ENCODE results near the gene HLA-DRB5.
"Not testable (repeated sequence)": the region's sequence is repeated elsewhere in the genome, so short reads cannot be mapped to it uniquely, and the experiment has no call there.

HLA-DRB5 gene

DNA sequence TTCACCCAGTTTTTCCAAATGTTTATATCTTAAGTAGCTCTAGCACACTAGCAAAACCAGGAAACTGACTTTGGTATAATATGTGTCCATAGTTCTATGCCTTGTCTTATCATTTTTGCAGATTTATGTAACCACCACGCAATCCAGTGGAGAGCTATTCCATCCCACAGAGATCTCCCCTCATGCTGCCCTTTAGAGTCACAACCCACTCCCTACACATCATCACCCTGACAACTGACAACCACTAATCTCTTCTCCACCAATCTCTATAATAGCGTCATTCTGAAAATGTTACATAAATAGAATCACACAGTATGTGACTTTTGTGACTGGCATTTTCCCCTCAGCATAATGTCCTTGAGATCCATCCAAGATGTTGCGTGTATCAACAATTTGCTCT is 29.1 kb downstream of the HLA-DRB5 start:
- DNase-seq (ENCODE audit: low read depth): no peak

DNA sequence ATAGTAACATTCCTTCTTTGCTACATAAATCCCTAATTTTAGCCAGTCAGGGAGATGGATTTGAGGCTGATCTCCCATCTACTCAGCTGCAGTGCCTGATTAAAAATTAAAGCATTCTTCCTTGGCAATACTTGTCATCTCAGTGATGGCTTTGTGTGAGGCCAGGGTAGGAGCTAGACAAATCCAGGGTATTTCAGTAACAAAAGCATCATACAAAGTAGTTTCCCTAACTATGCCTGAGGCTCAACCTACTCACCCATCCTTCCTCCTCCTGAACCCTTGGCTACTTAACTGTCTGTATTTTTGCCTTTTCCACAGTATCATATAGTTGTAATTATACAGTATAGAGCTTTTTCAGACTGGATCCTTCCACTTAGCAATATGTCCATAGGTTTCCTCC is 37.7 kb downstream of the HLA-DRB5 start:
- no peak for DNase-seq (ENCODE audit: low read depth)

DNA sequence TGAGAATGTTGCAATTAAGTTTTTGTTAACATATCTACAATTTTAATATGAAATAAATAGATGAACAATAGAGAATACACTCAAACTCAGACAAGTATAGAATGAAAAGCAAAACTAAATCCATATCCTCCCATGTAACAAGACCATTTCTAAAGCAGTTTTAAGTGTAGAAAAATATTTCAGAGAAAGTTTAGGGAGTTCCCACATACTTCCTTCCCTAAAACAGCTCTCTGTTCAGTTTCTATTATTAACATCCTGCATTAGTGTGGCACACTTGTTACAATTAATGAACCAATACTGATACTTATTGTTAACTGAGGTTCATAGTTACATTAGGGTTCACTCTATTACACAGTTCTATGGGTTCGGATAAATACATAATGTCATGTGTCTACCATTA is 38.4 kb downstream of the HLA-DRB5 start:
- DNase-seq (ENCODE audit: low read depth): no peak

DNA sequence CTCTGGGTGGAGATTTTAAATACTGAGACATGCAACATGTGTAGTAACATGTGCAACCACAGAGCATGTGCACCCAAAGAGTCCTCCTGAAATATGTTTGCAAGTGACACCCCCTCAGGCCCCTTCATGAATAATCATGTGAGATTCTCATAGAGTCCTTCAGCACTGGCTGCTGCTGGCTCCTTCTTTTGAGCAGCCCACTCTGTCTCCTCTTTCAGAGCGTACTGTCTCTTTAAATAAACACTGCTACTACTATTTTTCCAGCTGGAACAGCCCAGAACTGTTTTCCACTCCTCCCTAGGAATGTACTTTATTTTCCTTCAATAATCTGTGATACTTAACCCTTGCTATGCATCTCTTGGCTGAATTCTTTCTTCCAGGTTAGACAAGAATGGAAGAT is 42.0 kb downstream of the HLA-DRB5 start:
- DNase-seq (ENCODE audit: low read depth): no peak

DNA sequence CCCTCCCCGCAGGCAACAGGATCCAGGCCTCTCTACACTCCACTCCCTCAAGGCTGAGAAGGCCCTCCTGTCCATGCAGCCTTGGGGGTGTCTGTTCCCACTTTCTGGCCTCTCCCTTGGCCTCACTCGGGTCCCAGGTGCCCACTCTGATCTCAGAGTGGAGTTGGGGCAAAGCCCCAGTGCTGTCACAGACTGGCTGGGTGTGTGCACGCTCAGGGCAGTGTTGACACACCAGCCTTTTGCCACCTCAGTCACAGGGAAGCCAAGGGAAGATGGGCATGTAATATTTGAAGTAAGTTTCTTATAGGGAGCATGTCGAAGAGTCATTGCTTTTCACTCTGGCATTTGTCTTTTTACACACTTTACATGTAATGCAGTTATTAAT is 45.5 kb downstream of the HLA-DRB5 start:
- DNase-seq (ENCODE audit: low read depth): no peak

DNA sequence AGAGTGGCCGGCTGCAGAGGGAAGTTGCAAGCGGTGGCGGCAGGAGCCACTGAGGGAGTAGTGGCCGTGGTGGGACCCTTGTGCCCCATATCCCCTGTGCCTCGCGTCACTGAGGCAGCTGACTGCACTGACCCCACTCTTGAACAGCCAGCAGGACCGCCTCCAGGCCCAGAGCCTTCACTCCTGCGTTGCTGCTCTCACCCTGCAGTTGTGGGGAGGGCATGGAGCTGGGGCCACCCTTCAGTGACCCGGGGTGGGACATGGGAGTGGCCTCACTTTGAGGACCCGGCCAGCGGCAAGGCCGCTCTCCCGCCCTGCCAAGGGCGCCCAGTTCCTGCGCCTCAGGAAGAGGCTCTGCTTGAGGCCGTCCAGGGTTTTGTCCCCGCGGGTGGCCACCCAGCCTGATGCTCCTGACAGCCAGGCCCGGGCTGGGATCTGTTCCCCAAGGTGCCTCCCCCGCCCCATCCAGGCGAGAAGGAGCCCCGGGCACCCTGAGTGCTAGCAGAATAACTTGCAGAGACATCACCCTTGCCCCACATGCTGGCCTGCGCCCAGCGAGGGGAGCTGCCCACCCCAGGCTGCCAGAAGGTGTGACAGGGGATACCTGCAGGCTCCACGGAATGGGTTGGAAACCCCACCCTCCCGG is 46.0 kb downstream of the HLA-DRB5 start:
- no peak for DNase-seq (ENCODE audit: low read depth)

DNA sequence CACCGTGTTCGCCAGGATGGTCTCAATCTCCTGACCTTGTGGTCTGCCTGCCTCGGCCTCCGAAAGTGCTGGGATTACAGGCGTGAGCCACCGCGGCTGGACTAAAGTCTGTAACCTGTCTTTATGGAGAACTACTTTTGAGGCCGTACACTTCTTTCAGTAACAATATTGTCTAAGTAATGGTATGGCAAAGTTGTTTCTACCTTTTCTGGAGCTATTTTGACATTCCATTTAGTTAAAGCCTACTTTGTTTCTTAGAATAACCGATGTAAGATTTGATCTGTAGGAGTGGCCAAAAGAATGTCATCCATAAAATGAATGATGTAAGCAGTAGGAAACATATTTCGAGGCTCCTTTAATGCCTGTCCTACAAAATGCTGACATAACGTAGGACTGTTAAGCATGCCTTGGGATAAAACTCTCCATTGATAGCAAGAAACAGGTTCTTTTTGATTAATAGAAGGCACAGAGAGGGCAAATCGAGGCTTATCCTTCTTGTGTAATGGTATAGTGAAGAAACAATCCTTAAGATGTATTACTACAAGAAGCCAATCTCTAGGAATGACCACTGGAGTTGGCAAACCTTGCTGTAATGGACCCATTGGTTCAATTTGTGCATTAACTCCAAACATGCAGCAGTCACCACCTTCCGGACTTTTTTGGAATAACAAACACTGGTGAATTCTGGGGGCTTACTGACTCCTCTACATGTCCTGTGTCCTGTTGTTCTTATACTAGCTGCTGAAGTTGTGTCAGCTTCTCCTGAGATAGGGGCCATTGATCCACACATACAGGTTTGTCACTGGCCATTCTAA is 54.5 kb downstream of the HLA-DRB5 start:
- DNase-seq (ENCODE audit: low read depth): no peak

DNA sequence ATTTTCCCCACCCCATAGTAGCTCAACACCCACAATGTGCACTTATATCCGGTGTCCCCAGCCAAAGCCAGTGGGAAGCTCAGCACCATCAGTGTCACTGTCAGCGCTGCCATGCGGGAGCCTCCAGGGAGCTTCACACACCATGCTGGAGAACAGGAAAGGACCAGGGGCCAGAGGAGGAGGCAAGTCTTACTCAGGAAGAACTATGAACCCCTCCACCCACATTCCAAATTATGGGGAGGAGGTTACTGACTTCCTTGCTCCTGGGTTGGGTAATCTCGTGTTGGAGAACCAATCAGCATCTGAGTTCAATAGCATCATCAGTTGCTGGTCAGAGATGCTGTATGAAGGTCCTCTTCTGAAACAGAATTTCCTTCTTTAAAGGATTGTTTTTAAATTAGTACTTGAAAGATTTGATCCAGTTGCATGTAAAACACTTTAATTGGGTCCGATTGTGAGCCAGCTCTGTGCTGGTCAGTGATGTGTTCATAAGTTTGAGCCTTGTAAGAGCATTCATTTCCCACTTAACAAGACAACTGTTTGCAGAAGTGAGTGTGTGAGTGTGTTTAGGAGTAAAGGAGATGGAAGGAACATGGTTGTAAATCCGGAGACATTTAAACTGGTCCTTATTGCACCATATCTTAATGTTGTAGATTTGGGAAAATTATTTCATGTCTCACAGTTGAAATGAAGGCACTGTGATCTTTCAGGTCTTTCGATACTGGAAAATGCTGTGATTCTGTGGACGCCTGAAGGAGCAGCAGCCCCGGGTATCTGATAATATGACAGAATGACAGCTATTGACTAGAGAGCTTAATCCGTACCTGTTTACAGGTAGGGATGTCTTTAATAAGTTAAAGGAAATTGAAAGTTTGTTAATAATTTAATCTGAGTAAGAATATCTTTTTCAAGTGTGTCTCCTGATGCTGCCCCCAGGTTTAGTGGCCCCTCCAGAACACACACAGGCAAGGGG is 56.4 kb downstream of the HLA-DRB5 start:
- not testable (repeated sequence) for DNase-seq (ENCODE audit: low read depth)

DNA sequence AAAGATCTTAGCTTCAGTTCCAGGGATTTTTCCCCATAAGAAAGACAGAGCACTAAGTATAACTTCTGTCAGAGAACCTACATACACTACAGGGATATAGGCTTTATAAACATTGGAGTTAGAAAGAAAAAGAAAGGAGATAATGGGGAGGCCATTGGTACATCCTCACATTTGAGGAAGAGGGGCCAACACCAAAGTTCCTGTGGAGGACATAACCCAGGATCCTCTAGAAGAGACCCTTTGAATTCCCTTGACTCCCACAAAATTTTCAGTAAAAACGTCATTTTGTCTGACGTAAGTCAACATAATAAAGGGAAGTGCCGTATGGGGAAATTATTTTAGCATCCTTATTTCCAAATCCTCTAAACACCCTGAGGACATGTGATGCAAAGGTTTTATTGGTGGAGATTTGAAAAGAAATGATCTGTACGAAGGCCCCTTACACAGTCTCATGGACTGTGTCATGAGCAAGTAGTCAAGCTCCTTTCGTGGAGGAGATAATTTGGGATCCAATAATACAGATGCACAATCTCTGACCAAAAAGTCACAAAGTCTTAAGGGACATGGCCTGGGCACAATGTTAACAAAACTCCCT is 57.2 kb downstream of the HLA-DRB5 start:
- DNase-seq (ENCODE audit: low read depth): no peak

DNA sequence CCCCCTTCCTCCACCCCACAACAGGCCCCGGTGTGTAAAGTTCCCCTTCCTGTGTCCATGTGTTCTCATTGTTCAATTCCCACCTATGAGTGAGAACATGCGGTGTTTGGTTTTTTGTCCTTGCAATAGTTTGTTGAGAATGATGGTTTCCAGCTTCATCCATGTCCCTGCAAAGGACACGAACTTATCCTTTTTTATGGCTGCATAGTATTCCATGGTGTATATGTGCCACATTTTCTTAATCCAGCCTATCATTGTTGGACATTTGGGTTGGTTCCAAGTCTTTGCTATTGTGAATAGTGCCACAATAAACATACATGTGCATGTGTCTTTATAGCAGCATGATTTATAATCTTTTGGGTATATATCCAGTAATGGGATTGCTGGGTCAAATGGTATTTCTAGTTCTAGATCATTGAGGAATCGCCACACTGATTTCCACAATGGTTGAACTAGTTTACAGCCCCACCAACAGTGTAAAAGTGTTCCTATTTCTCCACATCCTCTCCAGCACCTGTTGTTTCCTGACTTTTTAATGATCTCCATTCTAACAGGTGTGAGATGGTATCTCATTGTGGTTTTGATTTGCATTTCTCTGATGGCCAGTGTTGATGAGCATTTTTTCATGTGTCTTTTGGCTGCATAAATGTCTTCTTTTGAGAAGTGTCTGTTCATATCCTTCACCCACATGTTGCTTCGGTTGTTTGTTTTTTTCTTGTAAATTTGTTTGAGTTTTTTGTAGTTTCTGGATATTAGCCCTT is 62.2 kb downstream of the HLA-DRB5 start:
- not testable (repeated sequence) for DNase-seq (ENCODE audit: low read depth)
